Measurements from ENCODE around the gene ZDHHC4.

DNA sequence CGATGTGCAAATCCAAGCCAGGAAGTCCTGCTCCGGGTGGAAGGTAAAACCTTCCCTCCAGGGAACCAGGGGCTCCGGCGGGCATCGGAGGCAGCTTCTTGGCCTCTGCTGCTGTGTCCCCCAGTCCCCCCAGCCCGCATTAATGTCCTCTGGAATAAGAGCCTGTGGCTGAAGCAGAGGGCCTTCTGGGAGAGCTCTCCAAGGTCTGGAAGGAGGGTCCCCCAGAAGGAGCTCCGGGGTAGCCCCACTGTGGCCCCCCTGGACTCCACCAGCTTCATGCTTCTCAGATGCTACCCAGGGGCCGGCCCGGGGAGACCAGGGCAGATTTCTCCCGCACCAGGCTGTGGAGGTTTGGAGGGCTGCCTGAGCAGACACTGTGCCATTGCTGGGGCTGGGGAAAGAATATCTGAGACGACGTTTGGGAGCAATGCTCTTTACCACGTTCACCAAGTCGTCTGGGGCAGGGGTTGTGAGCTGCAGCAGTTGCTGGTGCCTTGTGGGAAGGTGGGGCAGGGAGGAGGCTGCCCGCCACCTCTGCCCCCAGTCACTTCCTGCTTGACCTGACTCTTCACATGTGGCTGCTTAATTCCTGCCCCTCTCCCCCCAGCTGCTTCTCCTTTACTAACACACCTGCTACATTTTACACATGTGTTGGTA lies 46.5 kb downstream of the ZDHHC4 start:
- no peak for TF ChIP-seq ZNF431 (CRISPR knock-in tag; IDR thresholded peaks at IDR 0.05; ENCODE audit: borderline replicate concordance, low read depth)
- TF ChIP-seq PRPF4 (IDR thresholded peaks at IDR 0.05; ENCODE audit: low read depth, low read length, poor library complexity, severe bottlenecking): no peak
- TF ChIP-seq EP300 (IDR thresholded peaks at IDR 0.05; ENCODE audit: low read depth in 2 of 2, low read length in 2 of 2): no peak
- TF ChIP-seq EP300 (CRISPR knock-in tag; IDR thresholded peaks at IDR 0.05; ENCODE audit: borderline replicate concordance): no peak
- TF ChIP-seq ZFX (CRISPR knock-in tag; IDR thresholded peaks at IDR 0.05; ENCODE audit: low read depth): no peak
- TF ChIP-seq CBX1 (IDR thresholded peaks at IDR 0.05; ENCODE audit: low read depth): no peak
- TF ChIP-seq POLR2A (IDR thresholded peaks at IDR 0.05; ENCODE audit: insufficient read depth in 1 of 2, low read depth in 2 of 2, low read length in 2 of 2): no peak
- TF ChIP-seq KDM4B (CRISPR knock-in tag; IDR thresholded peaks at IDR 0.05): no peak
- TF ChIP-seq, protein P1, sequence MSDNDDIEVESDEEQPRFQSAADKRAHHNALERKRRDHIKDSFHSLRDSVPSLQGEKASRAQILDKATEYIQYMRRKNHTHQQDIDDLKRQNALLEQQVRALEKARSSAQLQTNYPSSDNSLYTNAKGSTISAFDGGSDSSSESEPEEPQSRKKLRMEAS (IDR thresholded peaks at IDR 0.05): no peak
- no peak for TF ChIP-seq ZFP36 (IDR thresholded peaks at IDR 0.05; ENCODE audit: borderline replicate concordance, low read depth, low read length, partially characterized antibody)
- TF ChIP-seq PHF8 (CRISPR knock-in tag; IDR thresholded peaks at IDR 0.05): no peak
